Measurements from ENCODE around the gene DPP6.

DNA sequence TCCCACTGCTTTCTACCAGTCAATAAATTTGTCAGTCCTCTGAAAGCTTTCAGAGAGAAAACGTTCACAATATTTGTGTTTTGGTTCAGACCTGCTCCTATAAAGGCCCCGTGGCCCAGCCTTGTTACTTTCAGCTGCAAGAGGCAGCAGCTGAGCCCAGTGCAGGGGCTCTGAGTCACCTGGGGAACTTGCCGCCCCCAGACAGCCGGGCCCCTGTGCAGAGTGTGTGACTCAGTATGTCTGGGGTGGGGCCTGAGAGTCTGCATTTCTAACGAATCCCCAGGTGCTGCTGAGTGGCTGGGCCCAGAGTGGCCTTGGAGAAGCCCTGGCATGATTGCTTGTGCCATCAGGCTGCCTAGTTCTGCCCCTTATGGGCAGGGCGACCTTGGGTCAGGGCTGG lies 647.2 kb downstream of the DPP6 start:
- TF ChIP-seq, protein P1, sequence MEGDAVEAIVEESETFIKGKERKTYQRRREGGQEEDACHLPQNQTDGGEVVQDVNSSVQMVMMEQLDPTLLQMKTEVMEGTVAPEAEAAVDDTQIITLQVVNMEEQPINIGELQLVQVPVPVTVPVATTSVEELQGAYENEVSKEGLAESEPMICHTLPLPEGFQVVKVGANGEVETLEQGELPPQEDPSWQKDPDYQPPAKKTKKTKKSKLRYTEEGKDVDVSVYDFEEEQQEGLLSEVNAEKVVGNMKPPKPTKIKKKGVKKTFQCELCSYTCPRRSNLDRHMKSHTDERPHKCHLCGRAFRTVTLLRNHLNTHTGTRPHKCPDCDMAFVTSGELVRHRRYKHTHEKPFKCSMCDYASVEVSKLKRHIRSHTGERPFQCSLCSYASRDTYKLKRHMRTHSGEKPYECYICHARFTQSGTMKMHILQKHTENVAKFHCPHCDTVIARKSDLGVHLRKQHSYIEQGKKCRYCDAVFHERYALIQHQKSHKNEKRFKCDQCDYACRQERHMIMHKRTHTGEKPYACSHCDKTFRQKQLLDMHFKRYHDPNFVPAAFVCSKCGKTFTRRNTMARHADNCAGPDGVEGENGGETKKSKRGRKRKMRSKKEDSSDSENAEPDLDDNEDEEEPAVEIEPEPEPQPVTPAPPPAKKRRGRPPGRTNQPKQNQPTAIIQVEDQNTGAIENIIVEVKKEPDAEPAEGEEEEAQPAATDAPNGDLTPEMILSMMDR (IDR thresholded peaks at IDR 0.05; ENCODE audit: insufficient read depth, low read depth, low read length) = no peak
- TF ChIP-seq EZH2 (IDR thresholded peaks at IDR 0.05; ENCODE audit: insufficient read depth, low read length) = no peak
